ENCODE results near the gene LAMB1. TPM values are rescaled to one million over a fixed set of nuclear protein-coding genes. Genes with fewer than 3 reads are reported as not detected.
"Not testable (repeated sequence)": the region's sequence is repeated elsewhere in the genome, so short reads cannot be mapped to it uniquely, and the experiment has no call there.

LAMB1 gene
- total RNA-seq, 2 donors from 2014 or later, result 0.10 TPM; not detected in 1

DNA sequence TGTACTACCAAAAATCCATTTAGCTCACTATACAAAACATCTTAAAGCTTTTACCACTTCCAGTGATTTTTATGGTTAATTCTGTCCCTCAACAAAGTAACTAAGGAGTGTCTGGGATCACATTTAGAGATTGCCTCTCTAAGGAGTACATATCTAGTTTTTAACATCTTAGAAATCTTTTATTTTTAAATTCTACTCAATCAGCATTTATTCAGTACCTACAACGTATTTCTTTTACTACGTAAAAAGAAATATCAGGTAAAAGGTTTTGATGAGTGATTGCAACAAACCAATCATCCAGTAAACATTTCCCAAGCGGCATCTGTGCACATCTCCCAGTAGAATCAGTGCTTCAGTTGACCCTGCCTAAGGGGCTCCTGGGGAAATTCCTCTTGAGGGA is 31.9 kb downstream of the LAMB1 start:
- Mint-ChIP-seq H3K36me3 (ENCODE audit: insufficient read depth in 2 of 2) (no peaks in the 10 kb centered on the region), H3K4me3 (no peak overlapping the region), H3K27ac (no peak overlapping the region), H3K4me1 (ENCODE audit: low read depth) (no peaks in the 10 kb centered on the region), H3K9me3 (no peaks in the 10 kb centered on the region), H3K27me3 (ENCODE audit: low read depth) (peaks cover 10% of the 10 kb centered on the region)
- no peak for ATAC-seq (replicated peaks in 1 of 2)
- DNase-seq, result no peak

DNA sequence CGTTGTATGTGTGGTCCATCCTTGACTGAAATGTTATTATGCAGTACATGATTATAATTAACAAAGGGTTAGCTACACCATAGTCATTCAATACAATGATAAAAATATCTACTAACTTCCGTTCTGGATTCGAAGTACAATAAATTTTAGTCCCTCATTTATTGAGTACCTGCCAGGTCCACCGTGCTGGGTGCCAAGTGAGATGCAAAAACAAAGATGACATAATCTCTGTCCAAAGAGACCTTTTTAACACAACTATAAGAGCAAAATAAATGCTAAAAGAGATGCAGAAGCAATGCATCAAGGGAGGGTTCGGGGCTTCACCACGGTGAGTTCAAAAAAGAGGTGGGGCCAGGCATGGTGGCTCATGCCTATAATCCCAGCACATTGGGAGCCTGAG is 33.1 kb downstream of the LAMB1 start:
- H3K27ac Mint-ChIP-seq, result no peak overlapping the region
- no peak for ATAC-seq (replicated peaks in 1 of 2)
- no peak overlapping the region for H3K4me3 Mint-ChIP-seq
- no peaks in the 10 kb centered on the region for H3K9me3 Mint-ChIP-seq
- no peaks in the 10 kb centered on the region for H3K36me3 Mint-ChIP-seq (ENCODE audit: insufficient read depth in 2 of 2)
- peaks cover 10% of the 10 kb centered on the region for H3K27me3 Mint-ChIP-seq (ENCODE audit: low read depth)
- no peaks in the 10 kb centered on the region for H3K4me1 Mint-ChIP-seq (ENCODE audit: low read depth)
- DNase-seq, result no peak

- Mint-ChIP-seq H3K4me3 (no peak overlapping the region), H3K27me3 (ENCODE audit: low read depth) (peaks cover 10% of the 10 kb centered on the region), H3K4me1 (ENCODE audit: low read depth) (no peaks in the 10 kb centered on the region), H3K36me3 (ENCODE audit: insufficient read depth in 2 of 2) (no peaks in the 10 kb centered on the region), H3K9me3 (no peaks in the 10 kb centered on the region), H3K27ac (no peak overlapping the region)
- DNase-seq, result no peak
- no peak for ATAC-seq (replicated peaks in 1 of 2)
These were observed 34.5 kb downstream of the LAMB1 start for GRCh38 chr7:107968449-107968848.

GRCh38 chr7:107967420-107967819 is 35.5 kb downstream of the LAMB1 start:
- Mint-ChIP-seq H3K4me1 (ENCODE audit: low read depth) (no peaks in the 10 kb centered on the region), H3K27me3 (ENCODE audit: low read depth) (peaks cover 3% of the 10 kb centered on the region), H3K36me3 (ENCODE audit: insufficient read depth in 2 of 2) (no peaks in the 10 kb centered on the region), H3K9me3 (no peaks in the 10 kb centered on the region), H3K4me3 (no peak overlapping the region), H3K27ac (no peak overlapping the region)
- ATAC-seq (replicated peaks in 1 of 2) (no peak), DNase-seq (no peak)

GRCh38 chr7:107966711-107967110 is 36.2 kb downstream of the LAMB1 start:
- H3K27ac Mint-ChIP-seq, result no peak overlapping the region
- ATAC-seq (replicated peaks in 1 of 2) (no peak), DNase-seq (no peak)
- H3K36me3 Mint-ChIP-seq (ENCODE audit: insufficient read depth in 2 of 2), result no peaks in the 10 kb centered on the region
- H3K9me3 Mint-ChIP-seq, result no peaks in the 10 kb centered on the region
- no peaks in the 10 kb centered on the region for H3K4me1 Mint-ChIP-seq (ENCODE audit: low read depth)
- no peak overlapping the region for H3K4me3 Mint-ChIP-seq
- no peaks in the 10 kb centered on the region for H3K27me3 Mint-ChIP-seq (ENCODE audit: low read depth)

DNA sequence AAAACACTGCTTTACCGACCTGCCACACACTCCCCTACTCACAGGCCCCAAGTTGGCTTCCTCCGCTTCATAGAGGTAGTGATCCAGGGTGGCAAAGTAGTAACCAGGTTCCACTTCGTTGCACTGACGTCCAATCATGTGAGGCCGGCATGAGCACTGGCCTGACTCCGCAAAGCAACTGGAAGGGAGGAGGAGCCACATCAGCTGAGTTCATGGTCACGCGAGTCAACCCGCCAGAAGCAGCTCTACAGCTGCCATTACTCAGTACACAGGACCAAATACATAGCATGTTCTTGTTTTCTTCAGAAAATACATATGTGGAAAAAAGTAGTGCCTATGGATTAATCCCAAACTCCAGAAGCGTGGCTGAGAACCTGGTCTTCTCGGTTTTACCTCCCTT is 38.5 kb downstream of the LAMB1 start:
- no peak for ATAC-seq (replicated peaks in 1 of 2)
- Mint-ChIP-seq H3K4me3 (no peak overlapping the region), H3K27ac (no peak overlapping the region)

GRCh38 chr7:107962817-107963216 is 40.1 kb downstream of the LAMB1 start:
- H3K27ac Mint-ChIP-seq, result no peak overlapping the region
- peaks cover 5% of the 10 kb centered on the region for H3K27me3 Mint-ChIP-seq (ENCODE audit: low read depth)
- DNase-seq, result no peak
- no peak overlapping the region for H3K4me3 Mint-ChIP-seq
- H3K4me1 Mint-ChIP-seq (ENCODE audit: low read depth), result no peaks in the 10 kb centered on the region
- no peak for ATAC-seq (replicated peaks in 1 of 2)
- no peaks in the 10 kb centered on the region for H3K9me3 Mint-ChIP-seq
- H3K36me3 Mint-ChIP-seq (ENCODE audit: insufficient read depth in 2 of 2), result no peaks in the 10 kb centered on the region

More for the DNA sequence above, 38.5 kb downstream of the LAMB1 start:
- H3K9me3 Mint-ChIP-seq, result no peaks in the 10 kb centered on the region
- H3K27me3 Mint-ChIP-seq (ENCODE audit: low read depth), result no peaks in the 10 kb centered on the region
- DNase-seq, result no peak
- no peaks in the 10 kb centered on the region for H3K4me1 Mint-ChIP-seq (ENCODE audit: low read depth)
- no peaks in the 10 kb centered on the region for H3K36me3 Mint-ChIP-seq (ENCODE audit: insufficient read depth in 2 of 2)

GRCh38 chr7:107961405-107961804 is 41.6 kb downstream of the LAMB1 start:
- H3K9me3 Mint-ChIP-seq, result no peaks in the 10 kb centered on the region
- DNase-seq (no peak), ATAC-seq (replicated peaks in 1 of 2) (no peak)
- H3K27me3 Mint-ChIP-seq (ENCODE audit: low read depth), result peaks cover 7% of the 10 kb centered on the region
- H3K27ac Mint-ChIP-seq, result no peak overlapping the region
- H3K4me3 Mint-ChIP-seq, result no peak overlapping the region
- no peaks in the 10 kb centered on the region for H3K4me1 Mint-ChIP-seq (ENCODE audit: low read depth)
- no peaks in the 10 kb centered on the region for H3K36me3 Mint-ChIP-seq (ENCODE audit: insufficient read depth in 2 of 2)

DNA sequence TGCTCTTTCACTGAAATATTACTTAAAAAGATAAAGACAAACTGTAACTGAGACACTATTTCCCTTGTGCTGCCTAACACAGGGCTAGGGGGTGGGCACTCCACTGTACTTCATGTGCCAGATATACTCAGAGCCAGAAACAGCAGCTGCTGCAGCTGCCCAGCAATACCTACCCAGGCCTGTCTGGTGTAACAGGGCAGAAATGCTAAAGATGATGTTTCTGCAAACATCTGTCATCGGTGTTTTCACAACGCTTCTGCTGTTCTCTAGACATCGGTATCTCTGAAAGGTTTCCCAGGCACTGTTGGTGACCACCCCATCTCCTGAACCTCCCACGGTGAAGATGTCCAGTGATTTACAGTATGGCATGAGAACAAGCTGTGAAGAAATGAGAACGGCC is 42.7 kb downstream of the LAMB1 start:
- DNase-seq, result no peak
- H3K9me3 Mint-ChIP-seq, result no peaks in the 10 kb centered on the region
- no peaks in the 10 kb centered on the region for H3K36me3 Mint-ChIP-seq (ENCODE audit: insufficient read depth in 2 of 2)
- no peaks in the 10 kb centered on the region for H3K4me1 Mint-ChIP-seq (ENCODE audit: low read depth)
- H3K27ac Mint-ChIP-seq, result no peak overlapping the region
- no peak overlapping the region for H3K4me3 Mint-ChIP-seq
- ATAC-seq (replicated peaks in 1 of 2), result no peak
- peaks cover 7% of the 10 kb centered on the region for H3K27me3 Mint-ChIP-seq (ENCODE audit: low read depth)

GRCh38 chr7:107959527-107959898 is 43.4 kb downstream of the LAMB1 start:
- Mint-ChIP-seq H3K36me3 (ENCODE audit: insufficient read depth in 2 of 2) (no peaks in the 10 kb centered on the region), H3K4me3 (no peak overlapping the region), H3K27me3 (ENCODE audit: low read depth) (peaks cover 7% of the 10 kb centered on the region), H3K27ac (no peak overlapping the region), H3K4me1 (ENCODE audit: low read depth) (no peaks in the 10 kb centered on the region), H3K9me3 (no peaks in the 10 kb centered on the region)
- ATAC-seq (replicated peaks in 1 of 2) (no peak), DNase-seq (no peak)

GRCh38 chr7:107958764-107959526 is 44.0 kb downstream of the LAMB1 start:
- Mint-ChIP-seq H3K36me3 (ENCODE audit: insufficient read depth in 2 of 2) (no peaks in the 10 kb centered on the region), H3K9me3 (no peaks in the 10 kb centered on the region), H3K27ac (no peak overlapping the region), H3K4me3 (no peak overlapping the region), H3K4me1 (ENCODE audit: low read depth) (no peaks in the 10 kb centered on the region), H3K27me3 (ENCODE audit: low read depth) (peaks cover 7% of the 10 kb centered on the region)
- DNase-seq, result no peak
- ATAC-seq (replicated peaks in 1 of 2), result no peak

DNA sequence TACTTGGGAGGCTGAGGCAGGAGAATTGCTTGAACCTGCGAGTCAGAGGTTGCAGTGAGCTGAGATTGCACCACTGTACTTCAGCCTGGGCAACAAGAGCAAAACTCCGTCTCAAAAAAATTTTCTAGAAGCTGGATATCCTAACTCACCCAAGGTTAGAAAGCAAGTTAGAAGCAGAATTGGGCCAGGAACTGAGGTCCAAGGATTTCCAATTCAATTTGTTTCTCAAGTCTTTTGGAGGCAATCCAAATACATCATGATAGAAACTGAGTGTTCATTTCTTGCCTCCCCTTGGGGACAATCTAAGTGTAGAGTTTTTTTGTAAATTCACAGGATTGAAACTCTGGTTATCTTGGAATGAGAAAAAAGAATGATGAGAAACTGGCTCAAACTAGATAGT is 45.5 kb downstream of the LAMB1 start:
- no peak overlapping the region for H3K27ac Mint-ChIP-seq
- DNase-seq (no peak), ATAC-seq (replicated peaks in 1 of 2) (no peak)
- no peaks in the 10 kb centered on the region for H3K9me3 Mint-ChIP-seq
- peaks cover 7% of the 10 kb centered on the region for H3K27me3 Mint-ChIP-seq (ENCODE audit: low read depth)
- H3K4me3 Mint-ChIP-seq, result no peak overlapping the region
- no peaks in the 10 kb centered on the region for H3K36me3 Mint-ChIP-seq (ENCODE audit: insufficient read depth in 2 of 2)
- H3K4me1 Mint-ChIP-seq (ENCODE audit: low read depth), result no peaks in the 10 kb centered on the region

GRCh38 chr7:107956950-107957349 is 46.0 kb downstream of the LAMB1 start:
- H3K4me3 Mint-ChIP-seq; H3K27ac Mint-ChIP-seq; H3K27me3 Mint-ChIP-seq (ENCODE audit: low read depth); H3K9me3 Mint-ChIP-seq; H3K4me1 Mint-ChIP-seq (ENCODE audit: low read depth); H3K36me3 Mint-ChIP-seq (ENCODE audit: insufficient read depth in 2 of 2); ATAC-seq (replicated peaks in 1 of 2); DNase-seq: not testable (repeated sequence)

- Mint-ChIP-seq H3K27ac (no peak overlapping the region), H3K36me3 (ENCODE audit: insufficient read depth in 2 of 2) (no peaks in the 10 kb centered on the region), H3K27me3 (ENCODE audit: low read depth) (peaks cover 7% of the 10 kb centered on the region), H3K4me1 (ENCODE audit: low read depth) (no peaks in the 10 kb centered on the region), H3K4me3 (no peak overlapping the region), H3K9me3 (no peaks in the 10 kb centered on the region)
- no peak for ATAC-seq (replicated peaks in 1 of 2)
- no peak for DNase-seq
These were observed 47.6 kb downstream of the LAMB1 start for GRCh38 chr7:107955394-107955793.

Data from activated T-cell treated with anti-CD3 and anti-CD28 coated beads, Interleukin-2, amount 50 U/mL, for 72 hours (primary cell).